ENCODE results near the gene UBR1. TPM values are rescaled to one million over a fixed set of nuclear protein-coding genes. Genes with fewer than 3 reads are reported as not detected.

Gene UBR1
- 10 to 100 TPM; 23.8 to 56.9 (median 34.0) TPM for total RNA-seq

GRCh38 chr15:43105778-43106485 lies at the start of gene UBR1:
Gene UBR1 (minus strand): TSS chr15:43106038. CDS start chr15:43106022, 16 bp downstream.
- Histone ChIP-seq H3K27ac (peak within 1 kb of the TSS; percentile 82 to 91 (median 84)), H3K27me3 (no peaks in the 10 kb centered on the region), H3K4me1 (peaks cover 4 to 19% (median 7%) of the 10 kb centered on the region in 4 donors), H3K36me3 (no peaks in the 10 kb centered on the region), H3K4me3 (peak within 1 kb of the TSS; percentile 66 to 88 (median 76)), H3K9me3 (no peaks in the 10 kb centered on the region)
- TF ChIP-seq POLR2A (IDR thresholded peaks at IDR 0.05) (peak in 1 of 2 donors; percentile 66), CTCF (IDR thresholded peaks at IDR 0.05) (no peak)
- peak; percentile 87 to 96 (median 92) for DNase-seq

GRCh38 chr15:43153269-43153668 lies 47.4 kb upstream of the UBR1 start:
- Histone ChIP-seq H3K27ac (no peak overlapping the region), H3K36me3 (peaks cover 0 to 80% (median 4%) of the 10 kb centered on the region in 3 donors), H3K27me3 (no peaks in the 10 kb centered on the region), H3K4me3 (no peak overlapping the region), H3K9me3 (no peaks in the 10 kb centered on the region), H3K4me1 (no peaks in the 10 kb centered on the region)
- TF ChIP-seq CTCF (IDR thresholded peaks at IDR 0.05): no peak
- DNase-seq: no peak

- no peak overlapping the region for H3K27ac ChIP-seq
- DNase-seq: no peak
- no peaks in the 10 kb centered on the region for H3K4me1 ChIP-seq
- no peaks in the 10 kb centered on the region for H3K27me3 ChIP-seq
- H3K36me3 ChIP-seq: peaks cover 0 to 81% (median 4%) of the 10 kb centered on the region in 3 donors
- no peaks in the 10 kb centered on the region for H3K9me3 ChIP-seq
- H3K4me3 ChIP-seq: no peak overlapping the region
- no peak for TF ChIP-seq CTCF (IDR thresholded peaks at IDR 0.05)
- no peak for TF ChIP-seq POLR2A (IDR thresholded peaks at IDR 0.05)
Measured at GRCh38 chr15:43151688-43152087, 45.9 kb upstream of the UBR1 start.

GRCh38 chr15:43150191-43150929 lies 44.5 kb upstream of the UBR1 start:
- H3K4me1 ChIP-seq: no peaks in the 10 kb centered on the region
- peaks cover 0 to 75% (median 4%) of the 10 kb centered on the region in 3 donors for H3K36me3 ChIP-seq
- no peaks in the 10 kb centered on the region for H3K27me3 ChIP-seq
- no peak for TF ChIP-seq CTCF (IDR thresholded peaks at IDR 0.05)
- DNase-seq: no peak
- no peaks in the 10 kb centered on the region for H3K9me3 ChIP-seq
- H3K27ac ChIP-seq: no peak overlapping the region
- H3K4me3 ChIP-seq: no peak overlapping the region

- Histone ChIP-seq H3K9me3 (no peaks in the 10 kb centered on the region), H3K27me3 (no peaks in the 10 kb centered on the region), H3K27ac (no peak overlapping the region), H3K4me1 (no peaks in the 10 kb centered on the region), H3K4me3 (no peak overlapping the region), H3K36me3 (peaks cover 0 to 47% (median 4%) of the 10 kb centered on the region in 3 donors)
- DNase-seq: no peak
- no peak for TF ChIP-seq POLR2A (IDR thresholded peaks at IDR 0.05)
- no peak for TF ChIP-seq CTCF (IDR thresholded peaks at IDR 0.05)
Measured at GRCh38 chr15:43146184-43146583, 40.3 kb upstream of the UBR1 start.

All from Peyer's patch (tissue), 4 donors.